HG02759 (cell line): ENCODE measurements around the gene CPS1.

Experiments used
- ATAC-seq: cut with Tn5 transposase; IDR thresholded peaks from one replicate; pipeline ENCODE4 v1.9.1; 2021; ENCODE audit warnings: mild to moderate bottlenecking, moderate library complexity; ENCODE audit not compliant: unreplicated experiment

CPS1 gene

DNA sequence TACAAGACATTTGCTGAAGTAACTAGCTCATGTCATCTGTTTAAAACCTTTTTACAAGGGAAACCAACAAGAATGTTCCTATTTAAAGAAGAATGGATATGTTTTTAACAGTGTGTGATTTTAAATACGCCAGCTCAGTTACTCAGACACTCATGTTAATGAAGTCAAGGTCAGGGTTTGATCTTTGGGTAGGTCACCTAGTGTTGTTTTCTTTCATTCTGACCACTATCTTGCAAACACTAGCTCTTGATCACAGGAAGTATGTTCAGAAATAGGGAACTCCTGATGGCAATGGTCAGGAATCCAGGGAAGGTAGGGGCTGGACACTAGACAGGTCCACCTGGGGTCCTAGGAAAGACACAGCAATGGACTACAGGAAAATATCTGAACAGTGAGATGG lies 116.7 kb downstream of the CPS1 start:
- ATAC-seq: no peak

DNA sequence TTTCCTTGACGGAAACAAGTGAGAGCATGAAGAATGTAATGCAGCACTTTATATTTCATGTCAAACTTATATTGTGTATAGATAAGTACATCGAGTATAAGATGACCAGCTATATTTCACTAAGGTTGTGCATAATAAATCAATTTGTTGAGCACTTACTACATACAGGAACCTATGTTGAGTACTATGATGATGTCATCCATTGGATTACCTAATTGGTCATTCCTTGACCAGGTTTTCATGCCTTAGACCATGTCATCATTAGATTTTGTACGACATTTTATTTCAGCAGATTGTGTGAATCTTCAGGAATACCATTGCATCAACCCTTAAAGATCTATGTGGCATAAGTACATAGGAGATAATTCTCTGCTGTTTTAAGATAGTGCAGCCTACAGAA lies 119.7 kb downstream of the CPS1 start:
- ATAC-seq: no peak

DNA sequence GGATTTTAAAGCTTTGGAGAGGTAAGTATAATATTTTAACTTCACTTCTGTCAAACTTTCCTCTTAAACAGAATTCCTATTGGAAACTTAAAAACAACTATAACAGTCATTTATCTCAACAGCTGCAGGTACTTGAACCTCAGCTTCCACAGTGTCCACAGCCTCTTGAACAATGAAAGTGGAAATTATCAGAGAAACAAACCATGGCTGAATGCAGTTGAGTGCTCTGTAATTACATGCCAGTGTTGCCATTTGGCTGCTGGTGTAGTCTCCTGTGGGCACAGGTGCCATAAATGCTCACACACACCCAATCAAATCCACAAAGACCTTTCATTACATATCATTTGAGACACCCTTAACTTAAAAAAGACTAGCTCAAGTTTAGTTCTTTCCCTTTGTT lies 125.1 kb downstream of the CPS1 start:
- no peak for ATAC-seq

DNA sequence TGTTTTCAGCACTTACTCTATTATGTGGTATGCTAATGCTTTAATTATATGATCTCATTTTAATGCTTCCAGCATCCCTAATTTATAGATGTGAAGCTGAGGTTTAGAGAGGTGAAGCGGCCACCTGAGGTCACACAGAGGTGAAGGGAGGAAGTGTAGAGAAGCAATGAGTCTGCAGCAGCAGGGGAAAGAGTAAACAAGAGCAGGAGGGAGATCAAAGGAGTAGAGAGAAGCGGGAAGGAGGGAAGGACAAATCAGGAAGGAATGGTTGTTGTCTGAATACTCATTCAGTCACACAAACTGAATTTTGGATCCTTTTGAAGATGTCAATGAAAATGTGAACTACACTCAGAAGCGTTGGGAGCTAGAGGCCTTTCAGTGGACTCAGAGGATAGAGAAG lies 130.0 kb downstream of the CPS1 start:
- ATAC-seq: no peak

DNA sequence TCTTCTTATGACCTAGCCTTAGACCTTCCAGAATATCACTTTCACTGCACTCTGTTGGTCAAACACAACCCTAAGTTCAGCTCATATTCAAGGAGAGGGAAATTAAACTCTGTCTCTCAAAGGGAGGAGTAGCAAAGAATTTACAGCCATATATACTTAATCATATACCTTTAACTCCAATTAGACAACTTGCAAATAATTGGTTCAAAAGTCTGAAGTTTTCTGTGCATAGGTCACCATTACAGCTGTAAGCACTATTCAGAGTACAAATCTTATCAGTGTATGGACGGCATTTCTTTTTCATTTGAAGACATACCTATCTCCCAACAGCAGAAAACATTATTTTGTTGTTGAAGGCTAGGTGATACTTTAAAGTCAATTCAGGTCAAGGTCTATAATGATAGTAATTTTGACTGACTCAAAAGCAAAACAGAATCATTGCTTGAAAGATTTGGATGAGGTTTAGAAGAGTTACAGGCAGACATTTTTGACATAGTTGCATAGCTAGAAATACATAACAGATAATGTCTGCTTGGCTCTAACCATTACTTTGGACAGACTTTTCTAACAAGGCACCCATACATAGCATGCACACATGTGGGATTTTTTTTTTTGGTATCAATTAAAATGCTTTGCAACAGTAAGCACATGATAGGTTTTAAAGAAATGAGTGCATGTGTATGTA lies 131.5 kb downstream of the CPS1 start:
- no peak for ATAC-seq

DNA sequence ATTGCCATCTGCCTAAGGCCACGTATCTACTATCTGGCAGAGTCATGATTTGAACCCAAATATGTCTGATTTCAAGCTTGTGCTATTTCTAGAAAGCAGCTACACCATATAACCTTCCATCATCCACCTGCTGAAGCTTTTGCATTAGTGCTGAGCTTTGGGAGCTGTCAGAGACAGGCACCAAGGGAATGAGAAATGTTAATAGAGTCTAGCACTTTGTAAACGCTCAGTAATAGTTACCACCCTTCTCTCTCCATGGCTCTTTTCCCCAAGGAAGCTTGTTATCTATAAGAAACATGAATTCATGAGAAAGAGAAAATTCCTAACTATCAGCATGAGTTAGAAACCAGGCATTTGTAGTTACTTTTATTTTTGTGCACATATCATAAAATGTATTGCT lies 151.5 kb downstream of the CPS1 start:
- ATAC-seq: no peak

DNA sequence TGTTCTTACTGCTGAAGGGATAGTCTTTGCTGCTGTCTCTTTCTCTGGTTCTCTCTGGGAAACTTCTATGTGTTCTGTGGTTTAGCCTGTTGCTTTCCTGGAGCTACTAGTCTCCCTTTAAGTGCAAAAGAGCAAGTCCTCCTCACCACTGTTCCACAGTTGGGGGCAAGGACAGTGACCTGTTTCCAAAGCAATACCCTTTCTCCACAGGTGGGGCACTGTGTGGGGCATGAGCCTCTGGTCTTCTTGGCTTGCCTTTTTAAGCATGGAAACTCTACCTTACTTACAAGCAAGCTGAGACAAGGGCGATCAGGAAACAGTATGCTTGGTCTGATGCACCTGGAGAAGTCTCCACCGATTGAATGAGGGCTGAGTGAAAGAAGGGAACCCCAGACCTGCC lies 156.7 kb downstream of the CPS1 start:
- ATAC-seq: no peak

DNA sequence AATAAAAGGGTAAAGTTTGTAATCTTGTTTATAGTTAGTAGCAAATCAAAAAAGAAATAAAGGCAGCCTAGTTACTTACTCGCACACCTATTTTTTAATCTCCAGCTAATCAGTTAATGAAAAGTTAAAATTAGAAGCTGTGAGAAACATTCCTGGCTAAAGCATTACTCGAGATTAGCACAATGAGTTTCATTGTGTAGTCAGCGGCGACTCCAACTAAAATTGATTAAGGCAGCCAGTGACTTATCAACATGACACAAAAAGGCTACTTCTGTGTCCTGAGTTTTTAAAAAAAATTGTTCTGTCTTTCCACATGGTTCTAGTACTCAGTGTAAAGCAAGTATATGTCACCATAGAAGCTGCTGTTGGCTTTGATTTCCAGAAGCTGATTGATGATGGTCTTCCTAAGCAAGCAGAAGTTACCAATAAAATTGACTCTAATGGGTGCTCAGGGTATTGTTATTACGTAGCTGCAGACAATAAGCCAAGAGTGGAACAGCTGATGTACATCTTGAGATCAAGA lies 159.2 kb downstream of the CPS1 start:
- ATAC-seq: no peak

DNA sequence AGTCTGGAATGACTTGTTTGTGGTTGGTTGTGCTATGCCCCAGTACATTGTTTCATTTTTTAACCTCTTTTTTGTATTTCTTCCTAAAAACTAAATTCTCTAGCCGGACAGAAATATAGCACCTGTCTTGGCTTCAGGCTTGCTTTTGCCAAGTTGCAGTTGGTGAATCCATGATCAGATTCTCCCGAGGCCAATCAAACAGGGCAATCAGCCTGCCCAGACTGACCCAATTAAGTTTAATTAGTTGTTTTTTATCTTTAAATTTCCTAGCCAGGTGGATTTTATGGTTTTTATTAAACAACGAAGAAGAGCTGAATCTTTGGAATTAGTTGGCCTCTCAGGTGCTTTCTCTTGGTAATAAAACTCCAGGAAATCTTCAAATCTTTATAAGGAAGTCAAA lies 162.1 kb downstream of the CPS1 start:
- no peak for ATAC-seq

DNA sequence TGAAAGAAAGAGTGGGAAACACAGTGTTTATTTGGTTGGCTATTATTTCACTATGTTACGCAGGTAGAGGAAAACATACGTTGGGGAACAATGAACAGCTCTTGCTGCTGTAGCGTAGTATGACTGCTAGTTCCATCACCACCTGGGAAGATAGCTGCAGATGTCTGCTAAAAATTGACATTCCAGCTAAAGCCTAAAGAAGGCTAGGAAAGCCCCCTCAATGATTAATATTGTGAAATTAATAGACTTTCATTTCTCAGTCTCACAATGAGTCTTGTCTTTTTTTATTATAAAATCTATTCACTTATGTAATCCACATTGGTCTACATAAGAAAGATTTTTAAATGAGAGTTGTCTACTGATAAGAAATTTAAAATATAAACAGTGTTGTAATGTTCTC lies 165.7 kb downstream of the CPS1 start:
- no peak for ATAC-seq

DNA sequence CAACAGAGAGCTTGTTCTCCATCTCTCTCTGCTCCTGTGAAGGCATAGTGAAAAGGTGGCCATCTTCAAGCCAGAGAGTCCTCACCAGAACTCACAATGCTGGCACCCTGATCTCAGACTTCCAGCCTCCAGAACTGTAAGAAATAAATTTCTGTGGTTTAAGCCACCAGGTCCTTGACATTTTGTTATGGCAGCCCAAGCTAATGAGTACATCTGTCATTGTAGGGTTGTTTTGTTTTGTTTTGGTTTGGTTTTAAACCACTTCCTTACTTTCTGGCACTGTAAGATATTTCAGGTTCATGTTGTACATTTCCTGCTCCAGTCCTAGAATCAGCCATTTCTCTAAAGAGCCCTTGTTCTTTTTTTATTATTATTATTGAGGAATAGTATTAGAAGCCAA lies 171.2 kb downstream of the CPS1 start:
- no peak for ATAC-seq
